Pancreas (tissue), 10 donors: ENCODE results near the gene PPM1L. TPM values are rescaled to one million over a fixed set of nuclear protein-coding genes. Genes with fewer than 3 reads are reported as not detected.

Experiments
- ATAC-seq, 4 donors: fragments of 200-7000 bp; cut with Tn5 transposase; one replicate each; pipeline versions ENCODE4 v1.8.0 to v1.9.1; 2020; ENCODE audit warnings: mild to moderate bottlenecking in 4 of 4, moderate library complexity in 4 of 4
- DNase-seq, 6 donors: peaks; one replicate each; pipeline ENCODE4 v3.0.0-alpha.2; 2020
- FAIRE-seq: peaks from 2 replicates; lab custom pipeline; 2012; peaks lifted over from hg19 to GRCh38; lab: Jason Lieb, UNC
- H3K27ac ChIP-seq, 4 donors: fragments of 200-600 bp; sonication (generic); 1 replicate in 3 of 4; 2 replicates in 1 of 4; pipeline versions ENCODE4 v1.5.0 to v1.8.0; 2020
- H3K27me3 ChIP-seq, 4 donors: fragments of 200-600 bp; one replicate each; pipeline ENCODE4 v1.8.0; 2021
- H3K36me3 ChIP-seq, 3 donors: fragments of 200-600 bp; sonication (generic) in 1 of 3; one replicate each; pipeline versions ENCODE4 v1.5.0 to v1.8.0; 2020 to 2021
- H3K4me1 ChIP-seq, 3 donors: fragments of 200-600 bp; one replicate each; pipeline ENCODE4 v1.8.0; 2021
- H3K4me3 ChIP-seq, 4 donors: fragments of 200-600 bp; sonication (generic) in 2 of 4; one replicate each; pipeline versions ENCODE4 v1.5.0 to v1.8.0; 2020 to 2021
- H3K9me3 ChIP-seq, 4 donors: fragments of 200-600 bp; one replicate each; pipeline ENCODE4 v1.8.0; 2021
- CTCF ChIP-seq, 4 donors: fragments of 200-600 bp; sonication (generic) in 3 of 4; IDR thresholded peaks; one replicate each; pipeline versions ENCODE4 v1.5.0 to v1.8.0; 2021; ENCODE audit warnings: antibody characterized with exemption in 4 of 4
- whole genome bisulfite sequencing, 2 donors: extraction: QIAGEN DNeasy Blood & Tissue Kit; methylation state at CpG; one replicate each; pipeline ENCODE4 v1.1.7; 2013; 5-methylcytosine and 5-hydroxymethylcytosine counted together
- intact Hi-C, 3 donors: fragments of 100-400 bp; cut with DNase I; formaldehyde crosslinking; loops; one replicate each; pipeline versions ENCODE4 v1.11.1 to v1.14.2; 2022
- polyA plus RNA-seq, 2 donors: library from polyadenylated mRNA; stranded (reverse); fragments of 200-250 nt; gene quantifications; one replicate each; pipeline ENCODE4 v1.2.3, GENCODE V29; 2013
- total RNA-seq, 6 donors: library from RNA; stranded (reverse); fragmentation: NEBNext Ultra II Directional in 4 of 6; extraction: Animal tissue kit (Norgen Biotek cat#: 25700) in 4 of 6; gene quantifications; one replicate each; pipeline versions ENCODE4 v1.2.1 to v1.2.4, GENCODE V29; 2021 to 2023
- donor health status: healthy with polysubstance abuse.
- donor health status: DM: no; HTN: no; CAD: no; lungs with moderate emphysema.
- donor health status: DM: no; HTN: no; CAD: no.
- donor health status: control.
- donor health status: control.
- donor health status: Bipolar disorder and iron deficiency.
- donor health status: DM: yes; HTN: yes; CAD: no.
- donor health status: DM: no; HTN: no; CAD: no.
- donor health status: DM: no; HTN: no; CAD: no.
- donor health status: DM: yes; HTN: yes; CAD: no.

The PPM1L gene
- total and polyA plus RNA-seq, 8 donors: 2.3 to 12.3 (median 6.4) TPM

- DNase-seq: no peak
- no peaks in the 10 kb centered on the region for H3K27me3 ChIP-seq
- H3K9me3 ChIP-seq: no peaks in the 10 kb centered on the region
- 85 to 96% methylated on average over 1 of the region's 1 CpG for WGBS, 2 donors
- no peak for FAIRE-seq
- intact Hi-C loops: no loop called here
- no peak overlapping the region for H3K27ac ChIP-seq
- no peaks in the 10 kb centered on the region for H3K4me1 ChIP-seq
- H3K36me3 ChIP-seq: no peaks in the 10 kb centered on the region
- TF ChIP-seq CTCF (IDR thresholded peaks at IDR 0.05): no peak
- no peak for ATAC-seq
- H3K4me3 ChIP-seq: no peak overlapping the region
These were observed 15.9 kb downstream of the PPM1L start for GRCh38 chr3:160771811-160772459.

DNA sequence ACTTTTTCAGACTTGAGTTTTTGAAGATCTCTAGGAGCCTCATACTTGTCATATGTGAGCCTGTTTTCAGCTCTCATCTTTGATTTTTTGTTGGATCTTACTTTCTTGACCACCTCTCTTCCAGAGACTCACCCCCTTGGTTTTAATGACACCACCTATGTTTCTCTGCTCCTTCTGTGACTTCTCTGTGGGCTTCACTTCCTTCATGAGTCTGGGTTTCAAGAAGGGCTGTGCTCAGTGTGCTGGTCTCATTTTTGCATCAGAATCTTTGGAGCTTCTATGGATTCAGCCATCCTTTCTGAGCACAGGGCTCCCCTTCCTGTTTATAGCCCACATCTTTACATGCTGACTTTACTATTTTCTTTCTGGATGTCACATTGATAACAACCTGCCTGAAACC is 17.7 kb downstream of the PPM1L start:
- Histone ChIP-seq H3K4me3 (no peak overlapping the region), H3K27me3 (no peaks in the 10 kb centered on the region), H3K27ac (no peak overlapping the region), H3K9me3 (no peaks in the 10 kb centered on the region), H3K36me3 (no peaks in the 10 kb centered on the region), H3K4me1 (no peaks in the 10 kb centered on the region)
- ATAC-seq: no peak
- TF ChIP-seq CTCF (IDR thresholded peaks at IDR 0.05): no peak
- no peak for FAIRE-seq
- DNase-seq: no peak
- intact Hi-C loops: no loop called here

GRCh38 chr3:160774172-160774571 is 18.1 kb downstream of the PPM1L start:
- no peaks in the 10 kb centered on the region for H3K9me3 ChIP-seq
- H3K4me1 ChIP-seq: no peaks in the 10 kb centered on the region
- H3K27ac ChIP-seq: no peak overlapping the region
- FAIRE-seq (no peak), ATAC-seq (no peak), DNase-seq (no peak)
- no peak overlapping the region for H3K4me3 ChIP-seq
- no peaks in the 10 kb centered on the region for H3K36me3 ChIP-seq
- no peaks in the 10 kb centered on the region for H3K27me3 ChIP-seq
- intact Hi-C loops: no loop called here
- no peak for TF ChIP-seq CTCF (IDR thresholded peaks at IDR 0.05)
- WGBS, 2 donors: 89 to 96% methylated on average over 3 of the region's 3 CpGs

DNA sequence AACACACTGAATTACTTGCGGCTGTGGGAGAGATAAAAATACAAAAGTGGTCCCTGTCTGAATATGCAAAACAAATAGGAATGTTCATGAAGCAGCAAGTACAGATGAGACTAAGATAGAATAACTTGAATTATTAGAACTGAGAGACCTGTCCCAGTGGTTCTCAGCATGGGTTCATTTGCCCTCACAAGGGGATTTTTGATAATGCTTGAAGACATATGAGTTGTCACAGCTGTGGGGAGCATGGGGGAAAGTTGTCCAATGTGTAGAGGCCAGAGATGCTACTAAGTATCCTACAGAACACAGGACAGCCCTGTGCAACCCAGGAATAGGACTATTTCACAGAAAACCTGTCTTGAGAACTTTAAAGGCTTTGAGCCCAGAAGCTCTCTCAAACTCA is 22.4 kb downstream of the PPM1L start:
- no peak overlapping the region for H3K4me3 ChIP-seq
- H3K4me1 ChIP-seq: no peaks in the 10 kb centered on the region
- intact Hi-C loops: no loop called here
- H3K27me3 ChIP-seq: no peaks in the 10 kb centered on the region
- FAIRE-seq (no peak), DNase-seq (no peak), ATAC-seq (no peak)
- TF ChIP-seq CTCF (IDR thresholded peaks at IDR 0.05): no peak
- no peak overlapping the region for H3K27ac ChIP-seq
- 78 to 79% methylated on average over 1 of the region's 1 CpG for WGBS, 2 donors
- H3K9me3 ChIP-seq: no peaks in the 10 kb centered on the region
- H3K36me3 ChIP-seq: no peaks in the 10 kb centered on the region

- FAIRE-seq: no peak
- Histone ChIP-seq H3K36me3 (no peaks in the 10 kb centered on the region), H3K4me3 (no peak overlapping the region), H3K9me3 (no peaks in the 10 kb centered on the region), H3K27me3 (no peaks in the 10 kb centered on the region), H3K4me1 (no peaks in the 10 kb centered on the region), H3K27ac (no peak overlapping the region)
- TF ChIP-seq CTCF (IDR thresholded peaks at IDR 0.05): no peak
- 64% methylated on average over 1 of the region's 1 CpG for WGBS, 2 donors
- intact Hi-C loops: no loop called here
- DNase-seq: no peak
- ATAC-seq: no peak
These were observed 23.0 kb downstream of the PPM1L start for GRCh38 chr3:160779040-160779439.
